GM19328 (cell line): ENCODE measurements around the gene SRPK3.
"Not testable (repeated sequence)": the region's sequence is repeated elsewhere in the genome, so short reads cannot be mapped to it uniquely, and the experiment has no call there.

ENCODE experiments used
- ATAC-seq: cut with Tn5 transposase; IDR thresholded peaks from one replicate; pipeline ENCODE4 v1.9.1; 2021; ENCODE audit warnings: mild to moderate bottlenecking, moderate library complexity; ENCODE audit not compliant: unreplicated experiment

SRPK3 gene

GRCh38 chrX:153803211-153804099 lies 22.6 kb downstream of the SRPK3 start:
- no peak for ATAC-seq

DNA sequence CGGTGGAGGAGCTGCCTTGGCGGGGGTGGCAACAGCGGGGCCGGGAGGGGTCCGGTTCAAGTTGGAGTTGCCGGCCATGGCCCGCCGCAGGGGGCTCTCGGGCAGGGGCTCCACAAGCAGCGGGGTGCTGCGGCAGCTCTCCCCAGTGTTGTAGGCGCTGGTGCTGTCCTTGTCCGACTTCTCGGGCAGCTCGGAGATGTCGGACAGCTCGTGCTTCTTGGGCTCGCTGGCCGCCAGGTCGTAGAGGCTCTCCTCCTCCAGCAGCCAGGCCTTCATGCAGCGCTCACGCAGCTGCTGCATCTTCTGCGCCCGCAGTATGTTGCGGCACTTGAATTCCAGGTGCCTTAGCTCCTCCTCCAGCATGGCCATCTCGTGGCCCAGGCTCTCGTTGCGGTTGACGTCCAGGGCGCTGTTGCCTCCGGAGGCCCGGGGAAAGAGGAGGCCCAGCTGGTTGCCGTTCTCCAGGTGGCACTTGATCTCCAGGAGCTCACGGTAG lies 23.3 kb downstream of the SRPK3 start:
- ATAC-seq = no peak

GRCh38 chrX:153804621-153805020 lies 23.8 kb downstream of the SRPK3 start:
- no peak for ATAC-seq

DNA sequence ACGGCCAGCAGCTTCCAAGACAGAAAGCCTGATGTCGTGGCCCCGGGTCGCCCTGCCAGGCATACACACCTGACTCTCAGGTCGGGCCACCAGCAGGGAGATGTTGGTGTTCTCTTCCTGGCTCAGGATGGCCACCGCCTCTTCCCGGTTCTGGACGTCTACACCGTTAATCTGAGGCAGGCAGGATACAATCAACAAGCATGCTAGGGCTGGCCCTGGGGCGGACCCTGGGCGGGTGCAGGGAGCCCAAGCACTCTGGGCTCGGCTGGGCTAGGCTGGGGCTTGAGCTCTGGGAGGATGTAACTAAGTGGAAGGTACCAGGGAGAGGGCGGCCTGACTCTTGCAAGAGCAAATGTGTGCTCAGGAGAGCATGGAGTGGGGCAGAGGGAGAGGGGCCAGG lies 24.6 kb downstream of the SRPK3 start:
- ATAC-seq = no peak

DNA sequence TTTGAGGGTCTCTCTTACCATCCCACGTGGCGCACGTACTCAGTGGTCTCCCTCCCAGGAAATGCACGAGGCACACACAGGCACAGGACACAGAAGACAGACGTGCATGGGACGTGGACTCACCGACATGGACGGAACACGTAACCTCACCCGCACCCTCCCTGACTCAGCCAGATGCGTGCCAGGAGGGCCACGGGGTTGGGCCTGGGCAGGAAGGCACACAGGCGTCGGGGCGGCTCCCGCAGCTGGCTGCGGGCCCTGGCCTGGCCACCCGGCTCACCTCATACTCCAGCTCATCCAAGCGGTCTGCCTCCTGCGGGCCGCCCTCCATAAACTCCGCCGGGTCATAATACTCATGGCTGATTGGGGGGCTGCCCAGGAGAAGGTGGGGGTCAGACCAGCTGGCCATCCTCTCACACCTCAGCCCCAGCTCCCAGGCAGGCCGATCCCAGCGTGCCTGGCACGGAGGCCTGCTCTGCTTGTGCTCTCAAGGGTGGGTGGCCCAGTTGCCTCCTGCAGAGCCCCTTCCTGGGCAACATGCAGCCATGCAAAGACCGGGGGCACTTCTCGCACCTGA lies 26.2 kb downstream of the SRPK3 start:
- ATAC-seq = no peak

DNA sequence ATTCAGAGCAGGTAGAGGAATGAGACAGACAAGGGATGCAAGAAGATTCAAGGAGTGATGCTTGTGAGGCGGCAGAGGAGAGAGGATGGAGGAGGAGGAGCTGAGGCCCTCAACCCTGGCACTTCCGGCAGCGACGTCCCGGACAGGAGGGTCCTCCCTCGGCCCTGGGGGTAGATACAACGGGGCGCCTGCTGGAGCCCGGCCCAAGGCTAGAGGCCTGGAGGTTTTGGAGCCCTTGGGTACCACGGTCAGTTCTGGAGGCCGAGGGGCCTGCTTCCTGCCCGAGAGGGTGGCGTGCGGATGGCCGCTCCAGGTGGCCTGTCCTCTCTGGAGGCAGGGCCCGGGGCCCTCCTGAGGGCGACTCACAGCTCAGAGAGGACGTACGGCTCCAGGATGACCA lies 27.1 kb downstream of the SRPK3 start:
- ATAC-seq = no peak

DNA sequence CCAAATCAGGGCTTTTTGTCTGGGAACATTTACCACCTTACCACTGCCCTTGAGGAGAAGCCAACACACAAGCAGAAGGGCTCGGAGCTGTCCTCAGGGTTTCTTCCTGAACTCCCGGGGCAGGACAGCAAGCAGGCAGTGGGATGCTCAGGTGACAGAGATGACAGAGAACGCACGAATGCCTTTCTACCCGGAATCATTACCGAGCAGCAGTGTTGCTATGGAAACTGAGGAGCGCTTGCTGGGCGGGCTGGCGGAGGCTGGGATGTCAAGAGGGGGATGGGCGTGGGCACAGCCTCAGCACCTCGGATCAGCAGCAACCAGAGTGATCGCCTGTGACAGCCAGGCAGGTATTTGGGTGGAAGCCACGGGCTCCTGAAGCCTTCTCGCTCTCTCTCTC lies 31.4 kb downstream of the SRPK3 start:
- ATAC-seq = no peak

- ATAC-seq = no peak
Measured at GRCh38 chrX:153813161-153813560, 32.3 kb downstream of the SRPK3 start.

- ATAC-seq = no peak
Measured at GRCh38 chrX:153814591-153815315, 33.9 kb downstream of the SRPK3 start.

DNA sequence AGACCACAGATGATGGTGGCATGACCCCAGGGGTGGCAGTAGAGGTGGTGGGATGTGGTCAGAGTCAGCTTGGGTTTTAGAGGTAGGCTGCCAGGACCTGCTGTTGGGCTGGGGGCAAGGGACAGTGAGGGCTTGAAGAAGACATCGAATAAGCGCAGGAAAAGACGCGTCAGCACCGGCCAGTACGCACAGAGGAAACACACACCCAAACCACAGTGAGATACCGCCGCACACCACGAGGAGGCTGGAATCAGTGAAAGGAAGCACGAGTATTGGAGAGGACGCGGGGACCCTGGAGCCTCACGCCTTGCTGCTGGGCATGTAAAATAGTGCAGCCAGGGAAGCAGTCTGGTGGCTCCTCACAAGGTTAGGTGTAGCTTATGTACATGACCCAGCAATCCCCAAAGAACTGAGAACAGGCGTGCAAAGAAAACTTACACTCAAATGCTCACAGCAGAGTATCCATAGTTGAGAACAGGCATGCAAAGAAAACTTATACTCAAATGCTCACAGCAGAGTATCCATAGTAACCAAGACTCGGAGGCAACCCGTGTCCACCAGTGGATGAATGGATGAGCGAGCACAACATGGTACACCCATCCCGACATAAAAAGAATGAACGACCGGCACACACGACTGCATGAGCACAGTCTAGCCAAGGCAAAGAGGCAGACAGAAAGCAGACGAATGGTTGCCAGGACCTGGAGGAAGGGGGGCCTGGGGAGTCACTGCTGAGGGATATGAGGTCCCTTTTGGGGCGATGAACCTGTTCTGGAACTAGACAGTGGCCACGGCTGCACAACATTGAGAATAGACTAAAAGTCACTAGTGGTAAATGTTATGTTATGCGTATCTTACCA lies 36.2 kb downstream of the SRPK3 start:
- no peak for ATAC-seq

GRCh38 chrX:153818064-153818463 lies 37.2 kb downstream of the SRPK3 start:
- ATAC-seq = not testable (repeated sequence)

- no peak for ATAC-seq
Measured at GRCh38 chrX:153818571-153819383, 37.9 kb downstream of the SRPK3 start.

- no peak for ATAC-seq
Measured at GRCh38 chrX:153819384-153820040, 38.7 kb downstream of the SRPK3 start.

- ATAC-seq = no peak
Measured at GRCh38 chrX:153820601-153821000, 39.8 kb downstream of the SRPK3 start.

GRCh38 chrX:153821066-153821465 lies 40.2 kb downstream of the SRPK3 start:
- no peak for ATAC-seq

DNA sequence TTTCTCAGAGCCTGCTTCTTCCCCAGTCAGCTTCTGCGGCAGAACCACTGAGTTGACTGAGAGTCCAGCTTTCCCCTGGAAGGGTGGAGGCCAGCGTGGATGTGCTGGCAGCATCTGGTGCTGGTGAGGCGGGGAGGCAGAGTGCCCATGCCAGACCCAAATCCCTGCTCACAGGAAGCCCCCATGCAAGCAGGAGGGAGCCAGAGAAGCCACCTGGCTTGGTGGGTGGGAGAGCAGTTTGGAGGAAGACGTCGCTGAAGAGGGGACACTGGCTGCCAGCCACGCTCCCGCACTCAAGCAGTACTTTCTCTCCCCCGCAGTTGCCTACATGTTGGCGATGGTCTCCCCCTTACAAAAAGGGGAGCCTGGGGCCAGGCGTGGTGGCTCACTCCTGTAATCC lies 43.5 kb downstream of the SRPK3 start:
- no peak for ATAC-seq

- no peak for ATAC-seq
Measured at GRCh38 chrX:153825042-153825441, 44.2 kb downstream of the SRPK3 start.

DNA sequence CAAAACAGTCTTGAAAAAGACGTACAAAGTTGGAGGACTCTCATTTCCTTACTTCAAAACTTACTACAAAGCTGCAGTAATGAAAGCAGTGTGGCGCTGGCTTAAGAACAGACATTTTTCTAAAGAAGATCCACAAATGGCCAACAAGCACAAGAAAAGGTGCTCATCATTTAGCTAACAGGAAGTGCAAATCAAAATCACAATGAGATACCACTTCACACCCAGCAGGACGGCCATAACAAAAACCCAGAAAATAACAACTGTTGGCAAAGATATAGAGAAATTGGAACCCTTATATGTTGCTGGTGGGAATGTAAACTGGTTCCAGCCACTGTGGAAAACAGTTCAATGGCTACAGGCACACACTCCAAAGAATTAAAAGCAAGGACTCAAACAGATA lies 46.2 kb downstream of the SRPK3 start:
- no peak for ATAC-seq

DNA sequence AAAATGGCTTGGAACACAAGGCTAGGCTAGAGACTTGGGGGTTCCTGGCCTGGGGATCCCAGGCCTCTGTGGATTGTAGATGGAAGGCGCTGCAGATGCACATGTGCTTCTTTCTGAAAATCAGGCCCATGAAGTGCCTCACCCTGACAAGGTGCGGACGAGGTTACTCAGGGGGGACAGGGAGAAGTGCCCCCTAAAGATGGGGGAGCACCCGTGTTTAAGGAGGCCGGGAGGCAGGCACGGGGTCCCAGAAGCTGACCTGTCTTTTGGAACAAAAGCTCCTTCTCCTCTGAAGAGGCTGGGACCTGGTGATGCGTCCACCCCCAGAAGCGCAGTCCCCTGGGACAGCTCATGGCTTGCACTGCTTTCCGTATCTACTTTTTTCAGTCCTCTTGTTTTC lies 47.1 kb downstream of the SRPK3 start:
- ATAC-seq = no peak
